G401.6 (cell line): ENCODE results near the gene SPACA5.
A peak's percentile ranks its signal among the peaks of the same experiment; 100 is the strongest.
"Not testable (repeated sequence)": the region's sequence is repeated elsewhere in the genome, so short reads cannot be mapped to it uniquely, and the experiment has no call there.

Source experiments
- FAIRE-seq: peaks from 2 replicates; lab custom pipeline; 2012; peaks lifted over from hg19 to GRCh38; lab: Jason Lieb, UNC

The SPACA5 gene

DNA sequence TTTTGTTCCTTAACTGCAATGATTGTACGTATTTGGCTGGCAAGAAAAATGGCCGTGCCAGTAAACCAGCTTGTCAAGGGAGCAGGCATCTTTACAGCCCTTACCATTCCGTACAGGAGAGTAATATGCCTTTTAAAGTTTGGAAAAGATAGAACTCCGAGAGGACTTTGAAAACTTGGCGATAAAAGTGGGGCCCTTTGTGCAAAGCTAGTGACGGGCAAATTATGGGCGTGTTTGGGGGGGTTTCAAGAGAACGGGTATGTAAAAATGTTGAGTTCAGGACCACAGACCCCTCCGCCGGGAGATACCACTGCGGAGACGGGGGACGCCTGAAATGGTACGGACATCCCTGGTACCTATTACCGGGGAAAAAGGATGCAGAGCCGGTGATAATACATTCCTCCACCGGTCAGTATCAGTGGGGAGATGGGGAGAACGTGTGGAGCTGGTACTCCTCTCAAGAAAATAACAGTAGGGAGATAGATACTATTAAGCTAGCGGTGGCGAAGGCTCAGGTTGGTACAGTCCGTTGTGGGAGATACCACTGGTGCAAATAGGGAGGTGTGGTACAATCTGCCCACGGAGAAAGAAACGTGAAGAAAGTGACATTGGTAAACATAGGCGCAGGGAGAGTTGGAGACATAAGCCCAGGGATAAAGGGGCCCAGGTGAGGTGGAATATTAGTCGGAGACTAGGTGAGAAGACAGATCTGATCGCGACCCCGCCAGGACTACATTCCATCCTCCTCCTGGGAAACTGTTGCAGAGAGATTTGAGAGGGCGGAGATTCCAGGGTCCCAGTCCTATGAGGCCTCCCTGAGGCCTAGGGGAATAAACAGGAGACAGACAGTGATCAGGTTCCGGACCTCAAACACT lies 14.5 kb downstream of the SPACA5 start:
- FAIRE-seq, result peak; percentile 76

DNA sequence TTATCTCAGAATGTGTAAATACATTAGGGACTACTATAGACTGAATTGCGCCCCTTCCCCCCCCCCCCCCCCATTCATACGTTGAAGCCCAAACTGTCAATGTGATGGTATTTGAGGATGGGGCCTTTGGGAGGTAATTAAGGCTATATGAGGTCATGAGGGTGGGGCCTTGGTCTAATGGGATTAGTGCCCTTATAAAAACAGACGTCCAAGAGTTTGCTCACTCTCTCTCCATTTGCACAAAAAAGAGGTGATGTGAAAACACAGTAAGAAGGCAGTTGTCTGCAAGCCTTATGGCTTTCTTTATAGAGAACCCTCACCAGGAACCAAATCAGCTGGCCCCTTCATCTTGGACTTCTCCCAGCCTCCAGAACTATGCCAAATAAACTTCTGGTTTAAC lies 15.3 kb downstream of the SPACA5 start:
- FAIRE-seq, result no peak

DNA sequence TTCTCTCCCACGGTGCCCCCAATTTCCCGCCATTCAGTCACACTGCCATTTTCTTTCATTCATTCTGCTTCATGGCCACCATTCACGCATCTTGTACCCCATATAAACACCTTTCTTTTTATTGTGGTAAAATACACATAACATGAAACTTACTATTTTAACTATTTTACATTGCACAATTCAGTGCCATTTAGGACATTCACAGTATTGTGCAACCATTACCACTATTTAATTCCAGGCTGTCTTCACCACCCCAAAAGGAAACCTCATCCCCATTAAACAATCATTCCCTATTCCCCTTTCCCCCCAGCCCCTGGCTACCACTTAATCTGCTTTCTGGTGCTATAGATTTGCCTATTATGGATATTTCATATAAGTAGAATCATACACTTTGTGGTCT lies 15.9 kb downstream of the SPACA5 start:
- no peak for FAIRE-seq

DNA sequence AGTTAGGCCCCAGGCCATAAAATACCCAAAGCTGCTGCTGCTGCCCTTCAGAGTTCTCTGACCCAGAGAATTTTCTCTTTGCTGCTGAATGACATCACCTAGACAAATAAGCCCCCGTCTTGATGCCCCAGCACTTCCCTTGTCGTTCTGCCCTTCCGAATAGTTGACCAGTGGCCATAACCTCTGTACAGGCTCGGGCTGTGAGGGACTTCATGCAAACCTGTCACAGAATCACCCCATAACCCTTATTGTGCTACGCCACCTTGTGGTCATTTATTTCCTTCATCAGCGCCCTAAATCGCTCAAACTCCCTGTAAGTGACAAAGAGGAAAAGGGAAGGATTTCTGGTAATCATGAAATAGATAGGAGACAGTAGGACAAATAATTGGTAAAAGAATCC lies 18.8 kb downstream of the SPACA5 start:
- FAIRE-seq, result peak; percentile 77

DNA sequence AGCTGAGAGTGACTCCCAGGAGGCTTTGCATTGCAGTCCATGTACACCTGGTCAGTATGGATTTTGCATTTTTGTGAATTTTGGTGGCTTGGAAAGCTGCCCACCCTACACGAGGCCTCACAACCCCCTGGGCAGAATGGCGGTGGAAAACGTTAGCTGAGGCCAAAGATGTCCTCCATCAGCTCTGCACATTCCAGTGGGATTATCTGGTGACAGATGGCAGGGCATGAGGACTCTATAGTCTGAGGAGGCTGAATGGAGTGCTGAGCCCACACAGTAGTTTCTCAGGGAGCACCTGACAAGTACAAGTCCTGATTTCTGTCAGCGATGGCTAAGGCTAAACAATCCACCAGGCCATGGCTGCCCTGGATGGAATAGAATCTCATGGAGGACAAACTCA lies 20.8 kb downstream of the SPACA5 start:
- not testable (repeated sequence) for FAIRE-seq

DNA sequence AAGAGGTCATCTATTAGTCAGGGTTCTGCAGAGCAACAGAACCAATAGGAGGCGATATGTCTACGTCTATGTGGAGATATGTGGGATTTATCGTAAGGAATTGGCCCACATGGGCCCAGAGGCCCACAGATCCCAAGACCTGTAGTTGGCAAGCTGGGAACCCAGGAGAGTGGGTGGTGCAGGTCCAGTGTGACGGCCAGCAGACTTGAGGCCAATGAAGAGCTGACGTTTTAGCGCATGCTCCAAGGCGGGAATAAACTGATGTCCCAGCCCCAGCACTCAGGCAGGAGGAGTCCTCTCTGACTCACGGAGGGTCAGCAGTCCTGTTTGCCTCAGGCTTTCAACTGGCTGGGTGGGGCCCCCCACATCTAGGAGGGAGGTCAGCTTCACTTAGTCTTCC lies 21.3 kb downstream of the SPACA5 start:
- FAIRE-seq, result no peak

DNA sequence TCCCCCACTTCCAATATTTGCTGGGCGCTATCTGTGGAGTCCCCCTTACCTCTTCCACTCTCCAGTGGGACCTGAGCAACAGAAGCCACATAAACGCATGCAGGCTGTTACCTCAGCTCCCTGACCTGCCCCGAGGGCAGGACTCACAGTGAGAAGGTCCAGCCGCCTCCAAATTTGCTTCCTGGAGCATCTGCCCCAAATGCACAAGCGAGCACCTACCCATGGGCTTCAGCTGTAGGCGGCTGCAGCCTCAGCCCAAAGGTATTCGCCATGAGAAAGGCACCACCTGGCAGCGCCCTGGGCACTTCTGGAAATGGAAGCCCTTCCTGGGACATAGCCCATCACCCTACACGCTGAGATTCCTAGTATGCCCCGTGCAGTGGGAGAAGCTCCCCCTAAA lies 23.4 kb downstream of the SPACA5 start:
- no peak for FAIRE-seq

DNA sequence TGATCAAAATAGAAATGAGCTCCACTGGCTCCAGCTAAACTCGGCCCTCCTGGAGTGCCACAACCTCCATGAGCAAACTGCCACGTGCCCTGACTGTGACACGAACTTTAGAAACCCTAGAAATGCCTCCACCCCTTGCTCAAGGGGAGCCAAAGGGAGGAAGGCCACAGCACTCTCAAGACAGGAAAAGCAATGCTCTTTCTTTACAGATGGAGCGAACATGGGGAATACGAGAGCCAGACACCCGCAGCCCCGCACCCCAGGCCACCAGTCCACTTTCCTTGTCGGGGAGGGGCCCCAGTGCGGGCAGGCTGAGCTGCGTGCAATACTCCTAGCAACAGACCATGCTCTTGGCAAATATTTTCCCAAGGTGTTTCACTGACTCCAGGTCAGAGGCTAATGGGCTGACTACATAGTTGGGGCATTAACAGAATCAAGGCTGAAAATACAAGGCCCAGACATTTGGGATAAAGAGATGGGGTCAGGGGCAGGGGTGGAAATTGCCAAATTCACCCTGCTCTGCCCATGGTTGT lies 23.9 kb downstream of the SPACA5 start:
- not testable (repeated sequence) for FAIRE-seq

DNA sequence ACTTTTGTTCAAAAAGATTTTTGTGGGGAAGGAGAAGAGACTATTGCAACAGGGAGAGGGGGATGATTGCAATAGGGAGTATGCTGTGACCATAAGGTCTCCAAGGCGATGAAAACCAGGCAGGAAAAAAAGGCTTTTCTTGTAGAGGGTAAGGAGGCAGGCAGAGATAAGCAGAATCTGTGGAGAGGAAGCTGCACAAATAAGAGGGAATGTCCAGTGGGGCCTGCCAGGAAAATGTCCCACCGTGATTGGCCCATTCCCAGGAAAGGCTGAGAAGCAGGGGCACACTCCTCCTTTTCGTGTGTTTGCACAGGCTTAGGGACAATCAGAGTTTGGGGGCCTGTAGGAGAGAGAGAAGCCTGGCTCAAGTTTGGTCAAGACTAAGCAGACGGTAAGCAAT lies 29.1 kb downstream of the SPACA5 start:
- FAIRE-seq, result no peak

DNA sequence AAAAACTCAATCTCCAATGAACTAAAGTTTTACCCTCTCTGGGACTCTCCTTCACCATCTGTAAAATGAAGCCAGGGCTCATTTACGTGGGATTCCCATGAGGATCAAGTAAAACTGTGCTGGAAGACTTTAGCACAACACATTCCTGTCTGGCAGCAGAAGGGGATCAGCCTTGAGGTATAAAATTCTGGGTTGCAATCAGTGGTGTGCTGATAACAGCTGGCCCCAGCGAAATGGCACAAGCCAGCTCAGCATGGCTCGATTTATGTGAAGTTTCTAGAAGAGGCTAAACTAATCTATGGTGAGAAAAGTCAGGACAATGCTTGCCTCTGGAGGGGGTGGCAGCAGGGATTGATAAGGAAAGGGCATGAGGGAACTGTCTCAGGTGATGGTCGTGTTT lies 36.3 kb downstream of the SPACA5 start:
- no peak for FAIRE-seq

DNA sequence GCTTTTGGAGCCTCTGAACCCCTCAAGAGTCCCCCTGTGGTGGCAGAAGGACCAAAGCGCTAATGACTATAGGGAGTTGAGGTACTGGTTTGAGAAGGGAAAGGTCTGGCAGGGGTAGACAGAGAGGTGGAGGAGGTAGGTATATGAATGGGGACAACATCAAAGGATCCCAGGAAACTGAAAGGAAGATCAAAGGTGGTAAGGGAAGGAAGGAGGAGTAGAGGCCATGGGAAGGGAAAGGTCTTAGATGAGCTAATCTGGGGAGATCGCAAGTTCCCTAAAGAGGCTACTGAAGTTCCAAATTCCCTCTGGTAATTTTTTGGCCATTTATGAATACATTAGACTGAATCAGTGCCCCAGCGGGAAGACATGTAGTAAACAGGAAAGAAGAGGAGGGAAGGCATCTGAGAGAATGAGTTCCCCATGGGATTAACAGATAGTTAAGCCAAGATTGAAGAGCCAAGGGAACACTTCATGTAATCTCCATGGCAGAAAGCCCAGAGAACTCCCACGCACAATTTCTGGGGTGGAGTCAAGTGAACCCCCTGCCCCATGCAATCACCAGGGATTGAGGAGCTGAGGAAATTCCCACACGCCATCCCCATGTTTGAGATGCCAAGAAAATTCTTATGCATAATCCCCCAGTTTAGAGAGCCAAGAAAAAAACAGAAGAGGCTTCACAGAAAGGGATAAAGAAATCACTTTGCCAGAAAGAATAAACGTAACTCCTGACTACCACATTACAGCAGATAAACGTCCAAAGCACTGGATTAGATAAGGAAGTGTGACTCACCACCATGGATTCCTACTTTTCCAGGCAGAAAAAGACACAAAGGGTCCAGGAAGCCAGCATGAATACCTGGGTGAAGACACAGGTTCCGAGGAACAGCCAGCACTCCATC lies 38.9 kb downstream of the SPACA5 start:
- no peak for FAIRE-seq

DNA sequence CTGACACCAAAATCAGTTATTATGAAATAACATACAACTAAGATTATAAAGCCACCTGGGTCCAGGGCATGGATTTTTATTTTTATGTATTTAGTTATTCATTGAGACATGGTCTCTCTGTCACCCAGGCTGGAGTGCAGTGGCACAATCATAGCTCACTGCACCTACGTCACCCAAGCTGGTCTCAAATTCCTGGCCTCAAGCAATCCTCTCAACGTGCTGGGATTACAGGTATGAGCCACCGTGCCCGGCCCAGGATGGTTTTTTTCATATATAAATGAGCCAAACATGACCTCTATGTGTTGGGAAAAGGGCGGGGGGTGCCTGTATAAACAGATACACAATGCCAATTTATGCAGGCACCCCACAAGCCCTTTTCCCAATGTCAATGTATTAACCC lies 40.1 kb downstream of the SPACA5 start:
- FAIRE-seq, result no peak

DNA sequence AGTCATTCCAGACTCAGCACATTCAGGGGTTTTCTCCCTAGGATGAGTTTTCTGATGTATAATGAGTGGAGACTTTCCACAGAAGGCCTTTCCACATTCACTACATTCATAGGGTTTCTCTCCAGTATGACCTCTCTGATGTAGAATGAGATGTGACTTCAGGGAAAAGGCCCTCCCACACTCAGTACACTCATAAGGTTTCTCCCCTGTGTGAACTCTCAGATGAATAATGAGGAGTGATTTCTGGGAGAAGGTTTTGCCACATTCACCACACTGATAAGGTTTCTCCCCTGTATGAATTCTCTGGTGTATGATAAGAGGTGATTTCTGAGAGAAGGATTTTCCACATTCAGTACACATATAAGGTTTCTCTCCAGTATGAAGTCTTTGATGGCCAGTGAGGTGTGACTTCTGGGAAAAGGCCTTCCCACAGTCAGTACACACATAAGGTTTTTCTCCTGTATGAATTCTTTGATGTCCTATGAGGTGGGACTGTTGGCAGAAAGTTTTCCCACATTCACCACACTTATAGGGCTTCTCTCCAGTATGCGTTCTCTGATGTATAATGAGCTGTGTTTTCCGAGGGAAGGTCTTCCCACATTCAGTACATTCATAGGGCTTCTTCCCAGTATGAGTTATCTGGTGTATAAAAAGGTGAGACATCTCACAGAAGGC lies 52.0 kb downstream of the SPACA5 start:
- FAIRE-seq, result no peak

DNA sequence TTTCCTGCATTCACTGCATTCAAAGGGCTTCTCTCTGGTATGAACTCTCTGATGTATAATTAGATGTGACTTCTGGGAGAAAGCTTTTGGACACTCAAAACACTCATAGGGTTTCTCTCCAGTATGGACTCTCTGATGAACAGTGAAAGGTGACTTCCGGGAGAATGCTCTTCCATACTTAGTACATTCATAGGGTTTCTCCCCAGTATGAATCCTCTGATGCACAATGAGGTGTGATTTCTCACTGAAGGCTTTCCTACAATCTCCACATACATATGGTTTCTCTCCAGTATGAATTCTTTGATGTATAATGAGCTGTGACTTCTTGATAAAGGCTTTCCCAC lies 52.5 kb downstream of the SPACA5 start:
- no peak for FAIRE-seq
